K562 (cell line): Measurements from ENCODE around the gene CFHR2. TPM values are rescaled to one million over a fixed set of nuclear protein-coding genes. Genes with fewer than 3 reads are reported as not detected.
A peak's percentile ranks its signal among the peaks of the same experiment; 100 is the strongest.
"Not testable (repeated sequence)": the region's sequence is repeated elsewhere in the genome, so short reads cannot be mapped to it uniquely, and the experiment has no call there.

Source experiments
- ATAC-seq: fragments of 200-7000 bp; cut with Tn5 transposase; 3 replicates; pipeline ENCODE4 v1.9.1; 2020; ENCODE audit warnings: moderate library complexity
- BruUV-seq: library from RNA; stranded (reverse); fragments of 400-500 nt; replicated peaks from 2 replicates; lab custom pipeline; 2021; lab: Mats Ljungman, UMichigan
- CTCF ChIA-PET: fragments of 300-600 bp; formaldehyde crosslinking; extraction: SDS; loops from one replicate; lab custom pipeline; 2021; ENCODE audit warnings: low intra/inter-chr PET ratio; lab: Yijun Ruan, JAX
- POLR2A ChIA-PET: fragments of 300-600, 350-650 bp; sonication (Branson Sonifier 250); formaldehyde crosslinking; extraction: SDS; loops from one replicate; lab custom pipeline; 2021; ENCODE audit warnings: antibody characterized with exemption, inconsistent platforms; lab: Yijun Ruan, JAX
- DNase-seq, 4 experiments: peaks; one replicate each; pipeline versions ENCODE4 v3.0.0 to v3.0.0-alpha.2; 2011 to 2018; ENCODE audit warnings: low spot score in 3 of 4, mixed read lengths in 3 of 4; ENCODE audit errors: extremely low read depth in 1 of 4
- FAIRE-seq: peaks from 2 replicates; lab custom pipeline; 2011; peaks lifted over from hg19 to GRCh38; lab: Jason Lieb, UNC
- H2AFZ ChIP-seq: 2 replicates; pipeline ENCODE4 v1.6.0; 2011; ENCODE audit warnings: low read depth, low read length, control low read depth, inconsistent platforms
- H3K27ac ChIP-seq: fragments of 200-600 bp; 3 replicates; pipeline ENCODE4 v1.8.0; 2011; ENCODE audit warnings: low read depth, mild to moderate bottlenecking, control low read depth, inconsistent platforms, low read length, moderate library complexity, mixed read lengths; ENCODE audit errors: extremely low read depth
- H3K27me3 ChIP-seq, 2 experiments: fragments of 300-600 bp in 1 of 2; 2 replicates in 1 of 2; 3 replicates in 1 of 2; pipeline versions ENCODE4 v1.6.0 to v1.8.0; 2011; ENCODE audit warnings: inconsistent platforms in 2 of 2, low read length in 2 of 2, mild to moderate bottlenecking in 1 of 2, mixed read lengths in 1 of 2, moderate library complexity in 1 of 2; ENCODE audit not compliant: control insufficient read depth in 2 of 2, insufficient read depth in 2 of 2
- H3K36me3 ChIP-seq: fragments of 300-600 bp; 3 replicates; pipeline ENCODE4 v1.8.0; 2011; ENCODE audit warnings: mild to moderate bottlenecking, low read length, inconsistent platforms; ENCODE audit not compliant: control insufficient read depth, insufficient read depth
- H3K4me1 ChIP-seq, 2 experiments: fragments of 200-600 bp in 1 of 2; replicated peaks in 1 of 2; 2 replicates in 1 of 2; 3 replicates in 1 of 2; pipeline versions ENCODE4 v1.5.1 to v1.8.0; 2011; ENCODE audit warnings: inconsistent platforms in 2 of 2, low read length in 2 of 2, mild to moderate bottlenecking in 1 of 2, mixed read lengths in 1 of 2, moderate library complexity in 1 of 2; ENCODE audit not compliant: control insufficient read depth in 2 of 2, insufficient read depth in 2 of 2
- H3K4me2 ChIP-seq: 2 replicates; pipeline ENCODE4 v1.6.1; 2011; ENCODE audit warnings: low read length, control low read depth, inconsistent platforms, mixed read lengths; ENCODE audit not compliant: insufficient read depth
- H3K4me3 ChIP-seq: fragments of 200-600 bp; sonication (generic), shearing (Covaris generic); 2 replicates; pipeline ENCODE4 v1.5.1; 2016; ENCODE audit warnings: control low read depth, inconsistent platforms
- H3K79me2 ChIP-seq: fragments of 200-600 bp; 3 replicates; pipeline ENCODE4 v1.8.0; 2011; ENCODE audit warnings: low read length, inconsistent platforms; ENCODE audit not compliant: control insufficient read depth, insufficient read depth
- H3K9ac ChIP-seq, 2 experiments: 2 replicates each; pipeline versions ENCODE4 v1.6.0 to v1.6.1; 2011; ENCODE audit warnings: low read depth in 2 of 2, low read length in 2 of 2, control low read depth in 1 of 2, inconsistent platforms in 1 of 2, mild to moderate bottlenecking in 1 of 2, mixed read lengths in 1 of 2; ENCODE audit not compliant: insufficient read depth in 1 of 2
- H3K9me1 ChIP-seq: one replicate; pipeline ENCODE4 v1.6.0; 2011; ENCODE audit warnings: inconsistent platforms, mild to moderate bottlenecking, low read length, moderate library complexity; ENCODE audit not compliant: control insufficient read depth, insufficient read depth
- H3K9me3 ChIP-seq: replicated peaks from 2 replicates; pipeline ENCODE4 v1.5.1; 2011; ENCODE audit warnings: low read depth, low read length, inconsistent platforms; ENCODE audit not compliant: control insufficient read depth, insufficient read depth
- H4K20me1 ChIP-seq: replicated peaks from 2 replicates; pipeline ENCODE4 v1.6.1; 2011; ENCODE audit warnings: low read length, inconsistent platforms, mixed read lengths; ENCODE audit not compliant: control insufficient read depth, insufficient read depth
- WGBS: fragments of 100-300 bp; shearing (Covaris generic); methylation state at CpG from one replicate; pipeline ENCODE4 v1.1.6; 2016; ENCODE audit warnings: low coverage, mixed read lengths; ENCODE audit not compliant: insufficient coverage; ENCODE audit errors: missing lambda C conversion rate; 5-methylcytosine and 5-hydroxymethylcytosine counted together
- in situ Hi-C: fragments of 300-500 bp; cut with MboI; formaldehyde crosslinking; loops from 4 replicates; pipeline ENCODE4 v1.15.0; 2018; ENCODE audit warnings: inconsistent platforms, mixed read lengths
- intact Hi-C: fragments of 100-400 bp; cut with micrococcal nuclease; formaldehyde crosslinking; loops from 2 replicates; pipeline ENCODE4 v1.14.2; 2022
- polyA plus RNA-seq, 8 experiments: library from polyadenylated mRNA; depleted of rRNA in 4 of 8; stranded (reverse) in 5 of 8; unstranded in 3 of 8; fragments of >200 nt; fragmentation: Nextera tagmentation in 2 of 8; fragmentation: Illumina TruSeq in 1 of 8; extraction: Ambion mirVana in 2 of 8; extraction: Trizol in 1 of 8; gene quantifications; 2 replicates each; pipeline versions ENCODE4 v1.2.1 to v1.2.3, GENCODE V29; 2011 to 2014; ENCODE audit warnings: inconsistent platforms in 1 of 8, missing spikeins in 1 of 8
- total RNA-seq, 7 experiments: library from RNA; depleted of rRNA in 6 of 7; stranded (reverse); fragments of >200 nt in 6 of 7; fragmentation: Illumina TruSeq in 2 of 7; extraction: Trizol in 2 of 7; gene quantifications; 2 replicates each; pipeline versions ENCODE4 v1.2.1 to v1.2.3, GENCODE V29; 2011 to 2021; ENCODE audit warnings: low replicate concordance in 1 of 7
- TF ChIP-seq, protein P1 (sequence below), 2 experiments: fragments of 450-650 bp in 1 of 2; sonication (generic) in 1 of 2; formaldehyde crosslinking in 1 of 2; IDR thresholded peaks; 2 replicates each; pipeline versions ENCODE4 v1.7.1 to v1.9.0; 2016 to 2022; ENCODE audit warnings: inconsistent platforms in 1 of 2, mild to moderate bottlenecking in 1 of 2, missing genetic modification reagents in 1 of 2

CFHR2 gene
- total and polyA plus RNA-seq, 9 of the 15 experiments (the other 6 are each of a cell fraction or from before 2014, with no cell fraction given), result not detected

GRCh38 chr1:196932853-196933252 is 10.7 kb upstream of the CFHR2 start:
- peak; percentile 64 for ATAC-seq
- FAIRE-seq, H4K20me1 ChIP-seq, H3K27ac ChIP-seq, CTCF ChIA-PET, H3K36me3 ChIP-seq, H3K79me2 ChIP-seq, BruUV-seq, H3K9me3 ChIP-seq, H3K9me1 ChIP-seq, H3K27me3 ChIP-seq, intact Hi-C loops, in situ Hi-C loops, H3K4me1 ChIP-seq, POLR2A ChIA-PET: not testable (repeated sequence)
- H3K4me3 ChIP-seq, result peak overlapping the region; percentile 39
- peak overlapping the region in 1 of 2 experiments; percentile 63; a peak in 1 of 4 replicates for H3K9ac ChIP-seq
- 0% methylated on average over 2 of the region's 2 CpGs for WGBS
- TF ChIP-seq, protein P1, sequence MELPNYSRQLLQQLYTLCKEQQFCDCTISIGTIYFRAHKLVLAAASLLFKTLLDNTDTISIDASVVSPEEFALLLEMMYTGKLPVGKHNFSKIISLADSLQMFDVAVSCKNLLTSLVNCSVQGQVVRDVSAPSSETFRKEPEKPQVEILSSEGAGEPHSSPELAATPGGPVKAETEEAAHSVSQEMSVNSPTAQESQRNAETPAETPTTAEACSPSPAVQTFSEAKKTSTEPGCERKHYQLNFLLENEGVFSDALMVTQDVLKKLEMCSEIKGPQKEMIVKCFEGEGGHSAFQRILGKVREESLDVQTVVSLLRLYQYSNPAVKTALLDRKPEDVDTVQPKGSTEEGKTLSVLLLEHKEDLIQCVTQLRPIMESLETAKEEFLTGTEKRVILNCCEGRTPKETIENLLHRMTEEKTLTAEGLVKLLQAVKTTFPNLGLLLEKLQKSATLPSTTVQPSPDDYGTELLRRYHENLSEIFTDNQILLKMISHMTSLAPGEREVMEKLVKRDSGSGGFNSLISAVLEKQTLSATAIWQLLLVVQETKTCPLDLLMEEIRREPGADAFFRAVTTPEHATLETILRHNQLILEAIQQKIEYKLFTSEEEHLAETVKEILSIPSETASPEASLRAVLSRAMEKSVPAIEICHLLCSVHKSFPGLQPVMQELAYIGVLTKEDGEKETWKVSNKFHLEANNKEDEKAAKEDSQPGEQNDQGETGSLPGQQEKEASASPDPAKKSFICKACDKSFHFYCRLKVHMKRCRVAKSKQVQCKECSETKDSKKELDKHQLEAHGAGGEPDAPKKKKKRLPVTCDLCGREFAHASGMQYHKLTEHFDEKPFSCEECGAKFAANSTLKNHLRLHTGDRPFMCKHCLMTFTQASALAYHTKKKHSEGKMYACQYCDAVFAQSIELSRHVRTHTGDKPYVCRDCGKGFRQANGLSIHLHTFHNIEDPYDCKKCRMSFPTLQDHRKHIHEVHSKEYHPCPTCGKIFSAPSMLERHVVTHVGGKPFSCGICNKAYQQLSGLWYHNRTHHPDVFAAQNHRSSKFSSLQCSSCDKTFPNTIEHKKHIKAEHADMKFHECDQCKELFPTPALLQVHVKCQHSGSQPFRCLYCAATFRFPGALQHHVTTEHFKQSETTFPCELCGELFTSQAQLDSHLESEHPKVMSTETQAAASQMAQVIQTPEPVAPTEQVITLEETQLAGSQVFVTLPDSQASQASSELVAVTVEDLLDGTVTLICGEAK (IDR thresholded peaks at IDR 0.05), result peak; percentile 92
- TF ChIP-seq, protein P1 (CRISPR knock-in tag; IDR thresholded peaks at IDR 0.05), result peak; percentile 94
- peak in 1 of 4 experiments; percentile 22 for DNase-seq
- peak overlapping the region; percentile 58 for H3K4me2 ChIP-seq
- 0 out of 2 replicates have a peak overlapping the region, but pooled peaks have one; percentile 50 for H2AFZ ChIP-seq
